Activated CD4-positive, alpha-beta T cell treated with anti-CD3 and anti-CD28 coated beads, Interleukin-2, amount 10 ng/mL, durations not matched to agents 7 days and 5 days (primary cell): ENCODE results near the gene COPS6. TPM values are rescaled to one million over a fixed set of nuclear protein-coding genes. Genes with fewer than 3 reads are reported as not detected.

Experiments
- CTCF ChIA-PET: fragments of 350-600 bp; sonication (Branson Sonifier 250); formaldehyde crosslinking; loops from one replicate; lab custom pipeline; 2021; ENCODE audit warnings: antibody characterized with exemption; lab: Charles Lee
- POLR2A ChIA-PET: fragments of 350-600 bp; sonication (Branson Sonifier 250); formaldehyde crosslinking; loops from one replicate; lab custom pipeline; 2021; ENCODE audit warnings: antibody characterized with exemption; lab: Charles Lee
- DNase-seq: peaks from one replicate; pipeline ENCODE4 v3.0.0-alpha.2; 2020
- H3K27ac Mint-ChIP-seq: one replicate; pipeline ENCODE4 v1.8.0; 2021; ENCODE audit warnings: mild to moderate bottlenecking, moderate library complexity, mixed read lengths
- H3K27me3 Mint-ChIP-seq: one replicate; pipeline ENCODE4 v1.8.0; 2021; ENCODE audit warnings: mixed read lengths
- H3K36me3 Mint-ChIP-seq: one replicate; pipeline ENCODE4 v1.8.0; 2021; ENCODE audit warnings: low read depth, mixed read lengths
- H3K4me1 Mint-ChIP-seq: one replicate; pipeline ENCODE4 v1.8.0; 2021; ENCODE audit warnings: mixed read lengths
- H3K4me3 Mint-ChIP-seq: one replicate; pipeline ENCODE4 v1.8.0; 2021; ENCODE audit warnings: mild to moderate bottlenecking, moderate library complexity, mixed read lengths
- H3K9me3 Mint-ChIP-seq: one replicate; pipeline ENCODE4 v1.8.0; 2021; ENCODE audit warnings: mixed read lengths
- total RNA-seq, 2 experiments: library from RNA; stranded (reverse); gene quantifications; one replicate each; pipeline ENCODE4 v1.2.3, GENCODE V29; 2021

The COPS6 gene
- total RNA-seq, 2 experiments from 2014 or later = 80.6 to 97.1 TPM

- H3K27me3 Mint-ChIP-seq = no peaks in the 10 kb centered on the region
- no peaks in the 10 kb centered on the region for H3K9me3 Mint-ChIP-seq
- H3K36me3 Mint-ChIP-seq = peaks cover 41% of the 10 kb centered on the region
- H3K27ac Mint-ChIP-seq = no peak overlapping the region
- H3K4me1 Mint-ChIP-seq = no peaks in the 10 kb centered on the region
- ChIA-PET POLR2A (no interaction called here), CTCF (interaction anchor here (0.6 kb wide), 1 partner anchor 163 kb away, joined by 3 read pairs; no protein-coding TSS in a partner anchor)
- no peak overlapping the region for H3K4me3 Mint-ChIP-seq
- DNase-seq = no peak
These were observed 20.9 kb downstream of the COPS6 start for GRCh38 chr7:100109521-100110163.

- DNase-seq = no peak
- no peaks in the 10 kb centered on the region for H3K9me3 Mint-ChIP-seq
- no peaks in the 10 kb centered on the region for H3K4me1 Mint-ChIP-seq
- H3K27ac Mint-ChIP-seq = no peak overlapping the region
- POLR2A ChIA-PET = interaction anchor here (0.6 kb wide), 1 partner anchor 54 kb away, joined by 3 read pairs; no protein-coding TSS in a partner anchor
- H3K27me3 Mint-ChIP-seq = no peaks in the 10 kb centered on the region
- no peak overlapping the region for H3K4me3 Mint-ChIP-seq
- H3K36me3 Mint-ChIP-seq = peaks cover 41% of the 10 kb centered on the region
- CTCF ChIA-PET = interaction anchor here (5.9 kb wide), 1 partner anchor 10 kb away, joined by 26 read pairs; the partner anchor contains the start of genes AP4M1 and MCM7
These were observed 22.4 kb downstream of the COPS6 start for GRCh38 chr7:100111156-100111555.

DNA sequence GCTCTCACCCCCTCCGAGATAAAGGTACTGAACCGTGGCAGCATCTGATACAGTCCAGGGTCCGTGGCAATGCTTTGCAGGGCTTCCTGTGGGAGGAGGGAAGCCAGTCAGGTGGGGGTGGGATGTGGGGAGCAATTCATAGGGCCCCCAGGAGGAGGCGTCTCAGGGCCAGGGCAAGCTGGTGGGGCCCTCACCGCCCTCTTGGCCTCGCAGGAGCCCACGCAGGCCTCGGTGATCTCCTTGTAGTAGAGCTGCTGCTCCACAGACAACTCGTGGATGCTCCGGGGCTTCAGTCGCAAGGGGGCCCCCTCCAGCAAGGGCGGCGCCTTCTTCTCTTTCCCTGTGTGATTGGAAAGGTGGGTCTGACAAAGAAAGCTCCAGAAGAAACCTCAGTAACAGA, 23.1 kb downstream of the COPS6 start:
- POLR2A ChIA-PET = no interaction called here
- peaks cover 1% of the 10 kb centered on the region for H3K4me1 Mint-ChIP-seq

GRCh38 chr7:100115026-100115425, 26.3 kb downstream of the COPS6 start:
- ChIA-PET CTCF (interaction anchor here (1.0 to 5.9 kb wide), 2 partner anchors 13 to 234 kb away, joined by 3 to 26 read pairs; partner anchors contain the start of genes AP4M1 and MCM7), POLR2A (no interaction called here)

More for the DNA sequence above, 23.1 kb downstream of the COPS6 start:
- DNase-seq = no peak
- no peak overlapping the region for H3K27ac Mint-ChIP-seq
- H3K4me3 Mint-ChIP-seq = no peak overlapping the region
- H3K9me3 Mint-ChIP-seq = no peaks in the 10 kb centered on the region
- CTCF ChIA-PET = interaction anchor here (0.7 to 5.9 kb wide), 2 partner anchors 10 to 123 kb away, joined by 3 to 26 read pairs; partner anchors contain the start of genes AP4M1 and MCM7
- no peaks in the 10 kb centered on the region for H3K27me3 Mint-ChIP-seq
- H3K36me3 Mint-ChIP-seq = peaks cover 41% of the 10 kb centered on the region

GRCh38 chr7:100118388-100119071, 29.8 kb downstream of the COPS6 start:
- Mint-ChIP-seq H3K4me1 (peaks cover 24% of the 10 kb centered on the region), H3K4me3 (peak overlapping the region; percentile 83), H3K27me3 (no peaks in the 10 kb centered on the region), H3K27ac (peak overlapping the region; percentile 99), H3K9me3 (no peaks in the 10 kb centered on the region), H3K36me3 (peaks cover 23% of the 10 kb centered on the region)
- ChIA-PET POLR2A (no interaction called here), CTCF (no interaction called here)
- DNase-seq = no peak

More at GRCh38 chr7:100115026-100115425, 26.3 kb downstream of the COPS6 start:
- peaks cover 34% of the 10 kb centered on the region for H3K36me3 Mint-ChIP-seq
- H3K27ac Mint-ChIP-seq = no peak overlapping the region
- no peak overlapping the region for H3K4me3 Mint-ChIP-seq
- no peaks in the 10 kb centered on the region for H3K27me3 Mint-ChIP-seq
- peaks cover 12% of the 10 kb centered on the region for H3K4me1 Mint-ChIP-seq
- no peak for DNase-seq
- no peaks in the 10 kb centered on the region for H3K9me3 Mint-ChIP-seq

DNA sequence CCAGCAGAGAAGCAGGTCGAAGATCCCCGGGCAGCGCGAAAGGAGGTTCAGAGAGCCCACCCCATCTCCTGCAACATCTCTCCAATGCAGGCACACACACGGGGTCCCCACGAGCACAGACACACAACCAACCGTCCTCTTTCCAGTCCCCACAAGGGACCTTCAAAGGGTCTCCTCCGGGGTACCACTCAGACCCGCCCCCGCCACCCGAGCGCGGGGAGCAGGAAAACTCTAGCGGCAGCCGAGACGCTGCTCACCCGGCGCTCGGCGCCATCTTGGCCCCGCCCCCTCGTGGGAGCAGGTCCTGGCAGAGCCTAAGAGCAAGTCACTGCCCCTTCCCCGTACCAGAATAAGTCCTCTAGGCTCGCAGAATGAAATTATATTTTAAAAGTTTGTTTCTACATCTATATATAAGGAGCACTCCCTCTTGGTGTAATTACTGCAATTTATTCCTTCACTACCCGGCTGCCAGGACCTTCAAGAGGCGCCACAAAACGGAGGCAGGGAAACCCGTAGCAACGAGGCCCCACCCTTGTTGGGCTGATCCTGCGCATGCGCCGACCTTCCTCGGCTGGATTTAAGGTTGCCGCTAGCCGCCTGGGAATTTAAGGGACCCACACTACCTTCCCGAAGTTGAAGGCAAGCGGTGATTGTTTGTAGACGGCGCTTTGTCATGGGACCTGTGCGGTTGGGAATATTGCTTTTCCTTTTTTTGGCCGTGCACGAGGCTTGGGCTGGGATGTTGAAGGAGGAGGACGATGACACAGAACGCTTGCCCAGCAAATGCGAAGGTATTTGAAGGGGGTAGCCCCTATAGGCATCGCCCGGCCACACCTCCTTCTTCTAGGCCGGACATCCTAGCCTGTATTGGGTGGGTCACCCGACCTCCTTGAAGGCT, 30.6 kb downstream of the COPS6 start, which contains the start of the genes CNPY4 and TAF6:
TSS of gene CNPY4 (plus strand) at position 563 of the 898 bp plus-strand sequence. CDS start at position 674, 111 bp downstream.
TSS of gene TAF6 (minus strand) at position 287 of the 898 bp plus-strand sequence. CDS start 5,149 bp downstream, outside the sequence.
- Mint-ChIP-seq H3K9me3 (no peaks in the 10 kb centered on the region), H3K36me3 (peaks cover 22% of the 10 kb centered on the region), H3K4me3 (peak within 1 kb of the TSS; percentile 83), H3K27me3 (no peaks in the 10 kb centered on the region), H3K4me1 (peaks cover 26% of the 10 kb centered on the region), H3K27ac (peak within 1 kb of the TSS; percentile 99)
- ChIA-PET POLR2A (no interaction called here), CTCF (interaction anchor here (5.2 kb wide), 1 partner anchor 11 kb away, joined by 36 read pairs; no protein-coding TSS in a partner anchor)
- peak; percentile 96 for DNase-seq

- DNase-seq = peak; percentile 77
- Mint-ChIP-seq H3K4me3 (peak overlapping the region; percentile 83), H3K36me3 (peaks cover 30% of the 10 kb centered on the region), H3K27ac (peak overlapping the region; percentile 99), H3K27me3 (no peaks in the 10 kb centered on the region), H3K9me3 (no peaks in the 10 kb centered on the region), H3K4me1 (peaks cover 34% of the 10 kb centered on the region)
- ChIA-PET CTCF (interaction anchor here (0.7 to 5.2 kb wide), 4 partner anchors 11 to 38 kb away, joined by 3 to 36 read pairs (median 4); partner anchors contain the start of genes AP4M1 and MCM7), POLR2A (no interaction called here)
These were observed 31.4 kb downstream of the COPS6 start for GRCh38 chr7:100119970-100120732.

GRCh38 chr7:100120733-100121036, 31.9 kb downstream of the COPS6 start:
- Mint-ChIP-seq H3K4me3 (peak overlapping the region; percentile 83), H3K9me3 (no peaks in the 10 kb centered on the region), H3K27ac (peak overlapping the region; percentile 99), H3K4me1 (peaks cover 38% of the 10 kb centered on the region), H3K27me3 (no peaks in the 10 kb centered on the region), H3K36me3 (peaks cover 31% of the 10 kb centered on the region)
- POLR2A ChIA-PET = no interaction called here
- DNase-seq = no peak
- CTCF ChIA-PET = interaction anchor here (0.7 to 5.2 kb wide), 5 partner anchors 10 to 308 kb away, joined by 3 to 36 read pairs (median 3); partner anchors contain the start of genes AP4M1, MCM7 and ZCWPW1

- Mint-ChIP-seq H3K9me3 (no peaks in the 10 kb centered on the region), H3K27ac (no peak overlapping the region)
These were observed 33.3 kb downstream of the COPS6 start for GRCh38 chr7:100122067-100122466.

GRCh38 chr7:100122568-100122967, 33.8 kb downstream of the COPS6 start:
- Mint-ChIP-seq H3K27ac (peak overlapping the region; percentile 19), H3K4me1 (peaks cover 49% of the 10 kb centered on the region), H3K36me3 (peaks cover 37% of the 10 kb centered on the region), H3K4me3 (no peak overlapping the region), H3K27me3 (no peaks in the 10 kb centered on the region), H3K9me3 (no peaks in the 10 kb centered on the region)
- no peak for DNase-seq
- ChIA-PET CTCF (interaction anchor here (0.6 to 5.2 kb wide), 3 partner anchors 8 to 447 kb away, joined by 3 to 36 read pairs (median 4); no protein-coding TSS in a partner anchor), POLR2A (no interaction called here)

More at GRCh38 chr7:100122067-100122466, 33.3 kb downstream of the COPS6 start:
- Mint-ChIP-seq H3K27me3 (no peaks in the 10 kb centered on the region), H3K4me3 (no peak overlapping the region), H3K36me3 (peaks cover 37% of the 10 kb centered on the region), H3K4me1 (peaks cover 49% of the 10 kb centered on the region)
- POLR2A ChIA-PET = no interaction called here
- CTCF ChIA-PET = interaction anchor here (0.6 to 5.2 kb wide), 5 partner anchors 9 to 446 kb away, joined by 3 to 36 read pairs (median 4); partner anchors contain the start of genes AP4M1, MCM7 and ZCWPW1
- no peak for DNase-seq
